Ecto neural progenitor cell (in vitro differentiated cells): ENCODE results near the gene NOL8.

ENCODE experiments used
- DNase-seq: peaks from one replicate; pipeline ENCODE4 v3.0.0-alpha.2; 2018; ENCODE audit warnings: low spot score

The NOL8 gene

DNA sequence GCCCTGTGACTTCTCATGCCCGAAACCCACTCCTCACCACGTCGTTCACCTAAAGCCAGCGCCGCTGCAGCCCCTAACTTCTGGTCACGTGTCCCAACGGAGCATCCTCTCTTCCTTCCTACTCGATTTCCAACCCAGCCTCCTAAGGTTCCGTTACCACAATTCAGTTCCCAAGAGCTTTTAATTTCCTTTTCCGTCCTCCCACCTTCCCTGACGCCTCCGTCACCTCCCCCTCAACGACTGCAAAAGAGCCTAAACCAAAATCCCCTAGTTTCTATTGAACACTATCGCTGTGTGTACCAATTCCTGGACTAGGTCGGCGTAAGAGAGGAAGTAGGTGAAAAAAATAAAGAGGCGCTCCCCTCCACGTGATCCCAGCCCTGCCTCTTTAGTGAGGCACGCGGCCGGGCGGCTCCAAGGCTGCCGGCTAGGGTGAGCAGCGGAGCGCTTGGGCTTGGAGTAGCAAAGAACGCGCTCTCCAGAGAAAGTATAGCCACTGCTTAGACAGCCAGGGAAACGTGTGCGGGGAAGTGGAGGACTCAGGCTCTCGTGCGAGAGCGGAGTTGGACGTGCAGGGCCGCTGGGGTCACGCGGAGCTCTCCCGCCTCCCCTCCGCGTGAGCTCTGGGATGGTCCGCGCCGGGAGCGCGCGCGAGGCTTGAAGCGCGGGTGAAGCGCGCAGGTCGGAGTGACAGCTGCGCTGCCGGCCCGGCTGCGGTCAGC, at the start of gene NOL8, which contains the start of gene CENPP:
NOL8 (minus strand) TSS at position 82 of the 722 bp plus-strand sequence. CDS start 1,189 bp downstream, outside the sequence.
CENPP (plus strand) TSS at position 685 of the 722 bp plus-strand sequence.
- peak; percentile 90 for DNase-seq

DNA sequence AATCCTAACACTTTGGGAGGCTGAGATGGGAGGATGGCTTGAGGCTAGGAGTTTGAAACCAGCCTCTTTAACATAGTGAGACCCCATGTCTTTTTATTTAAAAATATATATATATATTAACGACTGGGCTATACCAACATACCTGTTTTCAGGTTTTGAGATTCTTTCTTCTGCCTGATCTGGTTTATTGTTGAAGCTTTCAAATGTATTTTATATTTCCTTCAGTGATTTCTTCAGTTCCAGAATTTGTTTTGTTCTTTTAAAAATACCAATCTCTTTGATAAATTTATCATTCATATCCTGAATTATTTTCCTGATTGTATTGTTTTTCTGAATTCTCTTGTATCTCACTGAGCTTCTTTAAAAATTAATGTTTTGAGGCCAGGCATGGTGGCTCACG, 48.0 kb upstream of the NOL8 start:
- no peak for DNase-seq

DNA sequence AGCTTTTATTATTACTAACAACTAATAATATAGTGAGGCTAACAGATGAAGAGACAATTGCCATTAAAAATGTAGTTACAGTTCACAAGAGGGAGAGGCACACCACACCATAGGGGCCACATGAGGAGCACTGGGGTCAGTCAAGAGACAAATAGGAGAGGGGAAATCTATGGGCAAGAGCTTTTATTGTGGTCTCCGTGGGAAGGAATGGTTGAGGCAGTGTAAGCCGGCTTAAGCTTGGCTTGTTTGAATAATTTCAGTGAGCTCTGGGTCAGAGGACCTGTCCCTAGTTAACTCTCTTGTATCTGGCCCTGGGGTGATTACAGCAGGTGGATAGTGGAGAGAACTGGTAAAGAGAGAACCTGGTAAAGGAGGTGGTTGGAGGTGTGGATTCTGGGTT, 43.9 kb upstream of the NOL8 start:
- DNase-seq, result no peak

DNA sequence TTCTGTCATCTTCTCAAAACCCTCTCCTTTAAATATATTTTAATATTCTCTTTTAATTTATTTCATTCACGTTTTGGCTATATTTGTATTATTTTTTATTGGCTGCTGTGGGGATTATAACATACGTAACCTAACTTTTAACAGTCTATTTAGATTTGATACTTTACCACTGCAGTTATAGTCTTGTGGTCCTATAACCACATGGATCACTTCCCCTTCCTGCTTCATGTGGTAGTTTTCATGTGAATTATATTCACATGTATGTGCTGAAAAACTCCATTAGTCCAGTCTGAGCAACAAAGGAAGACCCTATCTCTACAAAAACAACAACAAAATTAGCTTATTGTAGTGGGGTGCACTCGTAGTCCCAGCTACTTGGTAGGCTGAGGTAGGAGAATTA, 34.9 kb upstream of the NOL8 start:
- no peak for DNase-seq

DNA sequence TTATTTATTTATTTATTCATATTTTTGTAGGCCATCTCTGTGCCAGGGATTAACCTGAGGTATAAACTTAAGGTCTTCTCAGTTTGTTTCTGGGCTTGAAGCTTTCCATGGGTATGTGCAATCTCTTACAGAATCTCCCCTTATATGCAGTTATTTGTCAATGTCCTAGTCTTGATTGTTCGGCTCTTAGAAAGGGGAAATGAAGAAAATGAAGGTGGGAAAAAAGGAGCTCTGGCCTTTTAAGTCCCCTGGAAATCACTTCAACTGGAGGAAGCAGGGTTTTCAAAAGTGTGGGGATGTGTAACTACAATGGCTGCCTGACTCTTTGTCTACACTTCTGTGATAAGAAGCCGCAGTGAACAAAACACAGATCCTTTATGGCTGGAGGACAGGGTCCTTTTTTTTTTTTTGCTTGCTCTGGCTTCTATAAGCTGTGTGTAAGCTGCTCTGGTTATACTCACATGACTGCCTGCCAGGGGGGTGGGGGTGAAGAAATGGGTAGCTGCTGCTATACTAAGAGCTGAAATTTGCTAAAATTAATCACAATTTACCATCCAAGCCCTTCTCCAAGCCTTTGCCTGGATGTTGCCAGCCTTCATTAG, 34.3 kb upstream of the NOL8 start:
- no peak for DNase-seq

DNA sequence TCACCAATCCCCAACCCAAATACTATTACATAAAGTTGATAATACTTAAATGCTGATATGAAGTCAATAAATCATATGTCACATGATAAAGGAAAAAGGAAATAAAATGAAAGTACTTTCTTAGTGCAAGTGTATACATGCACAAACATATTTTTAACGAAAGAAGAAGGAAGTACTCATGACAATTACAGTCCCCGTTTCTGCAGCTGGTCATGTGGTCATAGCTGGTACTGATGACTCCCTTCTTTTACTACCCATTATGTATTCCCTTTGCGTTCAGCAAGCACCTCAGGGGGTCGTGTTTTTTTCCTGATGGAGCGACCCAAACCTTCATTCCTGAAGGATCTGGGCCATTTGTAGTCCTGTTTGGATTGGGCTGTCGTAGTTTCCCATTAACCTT, 27.9 kb upstream of the NOL8 start:
- DNase-seq, result no peak

DNA sequence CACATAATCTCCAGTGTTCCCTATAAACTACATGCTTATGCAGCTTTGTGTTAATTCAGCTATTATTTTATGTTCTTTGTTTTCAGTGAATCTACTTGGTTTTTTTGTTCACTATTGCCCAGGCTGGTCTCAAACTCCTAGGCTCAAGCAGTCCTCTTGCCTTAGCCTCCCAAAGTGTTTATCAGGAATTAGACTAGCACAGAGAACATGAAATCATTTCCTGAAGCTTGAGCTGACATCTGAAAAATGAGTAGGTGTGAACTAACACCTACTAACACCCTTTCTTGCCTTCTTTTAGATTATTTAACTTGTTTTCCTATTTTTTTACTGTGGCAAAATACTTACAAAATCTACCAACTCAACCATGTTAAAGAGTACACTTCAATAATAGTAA, 25.6 kb upstream of the NOL8 start:
- no peak for DNase-seq

DNA sequence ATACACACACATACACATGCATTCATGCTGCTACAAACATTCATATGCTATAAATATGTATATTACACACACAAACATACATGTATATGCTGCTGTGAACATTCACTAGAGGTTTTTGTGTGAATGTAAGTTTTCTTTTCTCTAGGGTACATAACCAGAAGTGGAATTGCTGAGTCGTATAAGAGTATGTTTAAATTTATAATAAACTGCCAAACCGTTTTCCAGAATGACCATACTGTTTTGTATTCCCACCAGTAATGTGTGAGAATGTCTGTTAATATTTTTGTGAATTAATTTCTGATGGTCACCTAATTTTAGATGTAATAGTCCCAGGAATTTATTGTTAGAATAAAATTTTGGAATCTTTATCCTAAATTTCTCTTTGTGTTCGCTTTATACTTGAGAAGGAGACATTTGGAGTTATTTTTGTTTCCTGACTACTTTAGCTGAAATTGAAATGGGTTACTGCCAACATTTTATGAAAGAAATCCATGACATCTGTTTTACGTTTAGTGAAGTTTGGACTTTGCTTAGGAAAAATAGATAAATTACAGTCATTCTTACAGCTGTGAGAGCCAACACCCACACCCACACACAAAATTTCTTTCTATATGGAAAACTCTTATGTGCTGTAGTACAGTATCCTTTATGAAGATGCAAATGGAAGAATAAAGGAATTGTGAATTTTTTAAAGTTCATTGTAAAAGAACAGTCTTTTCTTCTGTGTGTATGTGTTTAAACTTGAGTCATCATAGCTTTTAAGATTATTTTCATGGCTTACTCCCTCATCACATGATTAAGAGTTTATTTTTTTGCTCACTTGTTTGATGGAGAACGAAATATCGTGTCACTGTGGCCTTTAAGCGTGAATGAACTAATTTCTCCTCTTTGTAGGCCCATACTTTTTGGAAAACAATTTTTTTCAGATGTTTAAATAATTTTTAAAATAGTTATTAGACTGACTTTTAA, 24.9 kb upstream of the NOL8 start:
- no peak for DNase-seq

DNA sequence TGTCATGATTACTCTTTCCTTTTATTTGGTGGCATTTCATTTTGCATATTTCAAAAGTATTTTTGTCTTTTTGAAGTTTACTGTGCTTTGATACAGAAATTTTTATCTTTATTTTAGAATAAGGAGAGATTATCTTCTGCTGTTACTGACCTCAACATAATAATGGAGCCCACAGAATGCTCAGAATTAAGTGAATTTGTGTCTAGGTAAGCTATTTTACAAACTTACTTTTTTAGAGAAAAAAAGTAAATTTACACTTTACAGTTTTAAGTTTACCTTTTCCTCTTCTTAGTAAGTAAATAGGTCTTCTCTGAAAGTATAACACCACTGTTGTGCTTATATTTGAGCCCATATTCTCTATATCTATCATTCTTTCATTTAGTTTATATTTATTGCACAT, 20.4 kb upstream of the NOL8 start:
- DNase-seq, result no peak

DNA sequence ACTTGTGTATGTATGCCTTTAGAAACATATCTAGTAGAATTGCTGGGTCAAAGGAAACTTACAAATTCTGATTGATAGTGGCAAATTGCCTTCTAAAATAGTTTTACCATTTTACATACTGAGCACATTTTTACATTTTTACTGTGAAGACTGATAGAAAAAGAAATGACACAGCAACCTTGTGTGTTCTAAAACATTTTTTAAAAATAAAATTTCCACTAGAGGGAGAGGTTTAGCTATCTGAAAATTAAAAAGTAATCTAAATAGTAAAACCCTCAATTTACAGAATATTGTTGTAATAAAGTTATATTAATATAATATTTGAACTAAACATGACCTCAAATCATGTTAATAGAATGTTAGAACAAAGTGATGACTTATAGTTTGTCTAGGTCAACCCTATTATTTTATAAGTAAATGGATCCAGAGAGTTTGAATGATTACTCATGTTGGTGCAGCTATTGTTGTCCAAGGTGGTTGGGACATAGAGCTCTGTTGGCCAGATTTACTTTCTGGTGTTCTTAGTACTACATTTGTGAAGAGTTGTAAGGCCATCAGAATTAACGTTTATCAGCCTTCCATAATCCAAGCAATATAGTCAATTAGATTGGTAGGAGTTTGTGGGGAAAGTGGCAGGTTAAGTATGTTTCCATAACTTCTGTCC, 17.8 kb upstream of the NOL8 start:
- no peak for DNase-seq

DNA sequence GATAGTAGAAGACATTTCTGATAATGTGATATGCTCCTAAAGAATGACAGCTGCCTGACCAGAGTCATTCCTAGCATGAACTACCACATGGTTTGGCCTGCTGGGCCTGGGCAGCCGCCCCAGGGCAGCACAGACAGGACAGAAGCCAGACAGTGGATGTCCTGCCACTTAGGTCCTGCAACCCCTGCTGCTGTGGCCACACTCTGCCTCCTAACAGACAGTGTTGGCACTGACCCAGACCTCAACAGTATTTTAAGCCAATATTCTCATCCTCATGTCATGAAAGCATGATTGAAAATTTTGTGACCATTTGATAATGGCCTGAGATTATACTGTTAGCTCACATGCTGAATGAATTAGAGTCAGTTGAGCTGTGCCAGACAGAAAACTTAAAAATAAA, 16.4 kb upstream of the NOL8 start:
- no peak for DNase-seq

DNA sequence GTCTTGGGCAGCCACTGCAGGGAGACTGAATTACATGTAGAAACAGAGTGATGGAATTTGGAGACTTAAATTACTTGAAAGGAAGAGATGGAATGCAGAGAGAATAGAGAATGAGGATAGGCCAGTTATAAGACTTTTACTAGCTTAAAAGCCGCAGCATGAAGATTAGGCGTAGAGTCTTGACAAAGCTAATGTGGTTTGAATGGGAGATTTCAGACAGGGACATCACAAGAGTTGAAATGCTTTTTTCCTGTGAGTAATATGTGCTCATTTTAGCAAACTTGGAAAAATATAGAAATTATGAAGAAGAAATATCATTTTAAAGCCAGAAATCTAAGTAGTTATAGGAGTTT, 8.1 kb upstream of the NOL8 start:
- no peak for DNase-seq

DNA sequence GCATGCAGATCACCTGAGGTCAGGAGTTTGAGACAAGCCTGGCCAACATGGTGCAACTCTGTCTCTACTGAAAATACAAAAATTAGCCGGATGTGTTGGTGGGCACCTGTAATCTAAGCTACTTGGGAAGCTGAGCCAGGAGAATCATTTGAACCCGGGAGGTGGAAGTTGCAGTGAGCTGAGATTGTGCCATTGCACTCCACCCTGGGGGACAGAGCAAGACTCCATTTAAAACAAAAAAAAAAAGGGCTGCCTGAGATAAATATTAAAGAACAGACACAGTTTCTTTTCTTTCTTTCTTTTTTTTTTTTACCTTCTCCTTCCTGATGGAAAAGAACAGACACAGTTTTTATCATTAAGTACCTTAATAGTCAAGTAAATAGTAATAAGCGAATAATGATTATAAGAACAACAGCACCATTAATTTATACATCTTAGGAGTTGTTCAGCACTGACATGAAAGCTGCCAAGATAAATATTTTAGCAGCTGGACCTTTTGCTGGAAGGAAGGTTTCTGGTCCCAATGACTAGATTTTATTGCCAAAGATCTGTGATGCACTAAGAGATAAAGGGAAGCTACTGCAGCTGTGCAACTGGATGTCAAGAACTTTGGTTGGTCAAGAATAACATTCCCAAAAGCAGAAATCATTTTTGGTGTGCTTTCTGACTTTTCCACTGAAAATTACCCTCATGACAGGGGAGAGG, 7.6 kb upstream of the NOL8 start:
- no peak for DNase-seq

DNA sequence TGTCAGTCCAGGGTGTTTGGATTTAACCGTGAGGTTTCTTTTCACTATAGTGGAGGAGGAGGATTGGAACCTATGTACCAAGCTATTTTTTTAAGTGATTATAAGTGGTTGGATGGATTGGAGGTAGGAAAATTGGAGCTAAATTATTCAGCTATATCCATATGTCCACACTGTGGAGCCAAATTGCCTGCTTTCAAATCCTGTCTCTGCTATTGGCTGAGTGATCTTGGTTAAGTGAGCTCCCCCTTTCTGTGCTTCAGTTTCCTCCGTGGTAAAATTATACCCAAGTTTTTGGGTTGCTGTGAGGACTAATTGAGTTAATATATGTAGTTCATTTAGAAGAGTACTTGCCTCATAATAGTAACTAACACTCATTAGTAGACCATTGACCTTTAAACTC, 3.1 kb upstream of the NOL8 start:
- no peak for DNase-seq

DNA sequence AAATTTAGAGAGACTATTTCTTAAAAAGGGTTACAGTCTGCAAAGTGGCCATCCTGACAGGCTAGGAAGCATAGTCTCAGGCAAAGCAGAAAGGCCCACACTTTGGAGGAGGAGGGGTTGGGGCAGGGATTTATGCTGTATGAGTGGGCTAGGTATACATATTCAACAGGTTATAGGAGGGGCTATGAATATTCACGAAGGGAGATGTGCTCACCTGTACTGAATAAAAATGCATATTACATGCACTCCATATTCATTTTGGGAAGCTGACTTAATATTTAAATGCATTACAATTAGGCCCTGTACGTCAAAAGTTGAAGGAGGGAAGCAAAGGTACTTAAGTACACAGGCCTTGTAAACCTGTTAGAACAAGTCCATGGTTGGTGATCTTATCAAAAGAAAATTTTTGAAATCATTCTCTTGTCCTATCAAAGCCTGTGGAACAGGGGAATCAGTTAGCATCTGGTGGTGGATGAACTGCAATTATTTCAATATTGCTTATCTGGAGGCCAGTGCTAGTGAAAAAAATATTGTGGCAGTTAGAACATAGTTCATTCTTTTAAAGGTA, 2.2 kb upstream of the NOL8 start:
- DNase-seq, result no peak

DNA sequence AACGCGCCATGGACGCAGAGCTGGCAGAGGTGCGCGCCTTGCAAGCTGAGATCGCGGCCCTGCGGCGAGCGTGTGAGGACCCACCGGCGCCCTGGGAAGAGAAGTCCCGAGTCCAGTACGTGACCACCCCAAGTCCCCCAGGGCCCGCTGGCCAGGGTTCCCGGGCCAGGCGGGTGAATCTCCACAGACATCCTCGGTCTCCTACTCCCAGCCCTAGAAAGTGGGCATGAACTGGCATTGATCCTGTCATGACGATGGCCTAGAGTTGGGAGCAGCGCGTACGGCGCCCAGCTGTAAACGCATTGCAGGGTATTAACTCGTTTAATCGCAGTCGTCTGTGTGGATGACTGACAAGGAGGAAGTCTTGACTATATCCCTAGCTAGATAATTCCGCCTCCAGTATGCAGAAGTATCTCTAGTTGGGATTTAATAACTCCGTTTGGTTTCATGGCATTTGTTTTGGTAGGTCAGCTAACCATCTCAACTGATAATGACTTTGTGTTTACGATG, 896 bp upstream of the NOL8 start:
- no peak for DNase-seq

DNA sequence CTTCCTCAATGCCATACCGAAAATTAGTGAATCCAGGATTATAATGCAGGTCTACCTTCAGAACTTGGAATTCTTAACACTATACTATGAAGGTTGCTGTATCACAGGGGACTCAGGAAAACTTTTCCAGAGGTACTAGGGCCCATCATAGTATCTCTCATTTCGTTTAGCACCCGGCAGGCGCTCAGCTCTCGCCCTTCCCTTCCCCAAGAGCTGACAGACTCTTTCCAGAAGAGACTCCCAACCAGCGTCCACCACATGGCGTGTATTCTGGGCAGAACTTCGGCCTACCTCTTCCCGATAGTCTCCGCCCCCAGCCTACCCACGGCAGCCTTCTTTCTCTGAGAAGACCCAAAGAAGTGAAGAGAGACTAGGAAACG, 271 bp downstream of the NOL8 start:
- DNase-seq, result no peak

DNA sequence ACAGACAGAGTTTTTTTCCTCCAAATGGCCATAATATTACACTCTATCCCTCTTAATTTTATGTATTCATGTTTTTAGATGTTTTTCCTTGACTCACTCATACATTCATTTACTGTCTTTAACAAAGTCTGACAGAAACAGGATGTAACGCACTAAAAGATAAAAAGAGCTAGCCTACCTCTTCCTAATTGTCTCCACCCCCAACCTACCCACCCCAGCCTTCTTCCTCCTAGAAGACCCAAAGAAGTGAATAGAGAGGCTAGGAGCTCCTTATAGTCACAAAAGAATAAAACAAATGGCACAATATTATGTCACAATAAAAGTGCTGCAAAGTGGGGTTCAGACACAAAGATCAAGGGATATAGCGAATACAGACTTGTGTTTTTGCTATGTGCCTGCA, 719 bp downstream of the NOL8 start:
- DNase-seq, result no peak

DNA sequence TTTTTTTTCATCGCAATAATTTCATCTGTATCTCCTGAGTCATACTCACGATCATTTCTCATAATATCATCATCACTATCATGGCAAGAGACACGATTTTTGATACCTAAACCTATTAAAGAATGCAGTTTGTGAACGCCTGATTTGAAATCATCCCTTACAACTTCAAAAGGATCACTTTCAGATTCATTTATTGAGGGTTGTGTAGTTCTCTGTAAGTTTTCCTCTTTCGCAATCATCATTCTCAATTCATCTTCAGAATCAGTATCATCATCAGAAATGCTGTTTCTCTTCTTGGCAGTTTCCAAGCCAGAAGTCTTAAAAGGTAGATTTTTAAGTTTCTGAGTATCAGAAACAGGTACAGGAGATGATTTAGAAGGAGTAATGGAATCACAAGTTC, 9.7 kb downstream of the NOL8 start:
- no peak for DNase-seq

DNA sequence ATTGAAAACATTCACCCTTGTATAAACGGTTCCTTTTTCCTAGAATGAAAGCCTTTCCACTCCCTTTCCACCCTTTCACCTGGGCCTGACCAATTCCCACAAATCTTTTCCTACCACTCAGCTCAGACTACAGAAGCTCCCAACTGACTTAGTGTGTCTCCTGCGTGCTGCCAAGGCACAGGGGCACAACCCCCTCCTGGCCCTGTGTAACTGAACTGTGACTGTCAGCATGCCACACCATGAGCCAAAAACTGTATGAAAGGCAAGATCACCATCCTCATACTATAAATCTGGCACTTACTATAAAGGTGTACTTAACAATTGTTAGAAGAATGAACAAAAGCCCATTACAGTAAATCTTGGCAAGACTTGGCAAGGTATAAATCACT, 11.5 kb downstream of the NOL8 start:
- DNase-seq, result no peak

DNA sequence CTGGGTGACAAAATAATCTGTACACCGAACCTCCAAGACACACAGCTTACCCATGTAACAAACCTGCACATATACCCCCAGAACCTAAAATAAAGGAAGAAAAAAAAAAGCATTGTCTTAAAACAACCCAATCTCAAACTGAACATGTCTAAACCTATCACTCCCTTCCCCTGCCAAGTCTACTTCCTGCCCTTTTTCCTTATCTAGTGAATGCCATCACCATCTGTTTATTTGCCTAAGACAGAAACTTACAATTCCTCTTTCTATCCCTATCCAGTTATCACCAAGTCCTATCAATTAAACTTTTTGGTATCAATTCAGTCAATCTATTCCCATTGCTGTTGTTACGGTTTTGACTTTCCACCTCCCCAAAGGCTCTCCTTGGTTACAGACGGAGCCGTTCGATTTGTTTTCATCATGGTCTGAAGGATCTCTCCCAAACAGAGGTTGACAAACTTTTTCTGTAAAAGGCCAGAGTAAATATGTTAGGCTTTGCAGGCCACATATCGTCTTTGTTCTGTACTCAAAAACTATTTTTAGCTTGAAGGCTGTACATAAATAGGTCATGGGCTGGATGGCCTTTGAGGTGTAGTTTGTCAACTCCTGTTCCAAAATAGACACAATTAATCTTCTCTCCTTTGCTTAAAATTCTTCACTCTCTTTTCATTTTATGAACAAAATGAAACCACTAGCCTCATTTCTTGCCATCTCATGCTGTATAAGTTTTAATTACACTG, 12.1 kb downstream of the NOL8 start:
- no peak for DNase-seq
